ENCODE measurements around the gene NF1.

- no peak for TF ChIP-seq CTCF (IDR thresholded peaks at IDR 0.05)
- no peak for TF ChIP-seq POLR2A (IDR thresholded peaks at IDR 0.05)
Observed at GRCh38 chr17:31307640-31308039, 212.9 kb downstream of the NF1 start.

Measured in testis (tissue), 2 donors.